ENCODE data around the gene PTH1R.

The PTH1R gene

DNA sequence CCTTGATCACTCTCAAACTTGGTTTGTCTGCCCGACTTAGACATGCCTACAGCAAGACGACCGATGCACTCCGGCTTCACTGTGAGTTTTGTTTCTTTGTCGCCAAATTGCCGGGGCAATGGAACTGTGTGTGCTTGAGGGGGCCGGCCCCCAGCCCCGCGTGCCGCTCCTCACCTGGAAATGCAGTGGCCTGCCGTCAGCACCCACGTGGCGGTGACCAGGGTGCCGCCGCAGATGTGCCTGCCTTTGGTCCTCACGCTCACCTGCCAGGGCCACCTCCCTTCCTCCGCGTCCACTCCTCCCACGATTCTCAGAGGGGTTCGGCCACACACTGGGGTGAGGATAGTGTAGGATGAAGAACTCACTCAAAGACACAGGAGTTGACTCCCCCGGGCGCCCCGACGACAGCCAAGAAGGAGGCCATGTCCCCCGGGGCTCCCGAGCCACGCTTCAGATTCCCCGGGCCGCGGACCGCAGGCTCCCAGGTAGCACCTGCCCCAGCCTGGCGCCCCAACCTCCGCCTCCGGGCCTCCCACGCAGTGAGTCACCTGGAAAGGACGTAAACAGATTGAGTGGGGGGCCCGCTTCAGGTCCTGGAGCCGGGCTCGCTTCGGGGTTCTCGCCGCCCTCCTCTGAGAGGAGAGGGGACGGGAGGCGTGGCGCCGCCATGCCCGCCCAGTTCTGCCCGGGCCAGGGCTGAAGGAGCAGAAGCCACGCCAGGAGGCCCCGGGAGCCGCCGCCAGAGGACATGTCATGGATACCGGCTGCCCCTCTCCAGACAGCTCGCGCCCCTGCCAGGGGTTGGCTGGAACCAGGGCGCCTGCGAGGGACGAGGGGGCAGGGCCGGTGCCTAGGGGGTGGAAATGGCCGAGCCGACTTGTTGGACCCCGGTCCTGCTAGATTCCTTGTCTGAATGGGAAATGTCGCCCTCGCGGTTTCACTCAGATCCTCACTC is 43.9 kb upstream of the PTH1R start:
- H3K27me3 Mint-ChIP-seq (ENCODE audit: low read depth, poor library complexity) = peaks cover 12% of the 10 kb centered on the region
- H3K9me3 Mint-ChIP-seq = peaks cover 24% of the 10 kb centered on the region
- no peaks in the 10 kb centered on the region for H3K4me1 Mint-ChIP-seq
- H3K27ac Mint-ChIP-seq = no peak overlapping the region
- no peak for DNase-seq
- TF ChIP-seq, protein P1, sequence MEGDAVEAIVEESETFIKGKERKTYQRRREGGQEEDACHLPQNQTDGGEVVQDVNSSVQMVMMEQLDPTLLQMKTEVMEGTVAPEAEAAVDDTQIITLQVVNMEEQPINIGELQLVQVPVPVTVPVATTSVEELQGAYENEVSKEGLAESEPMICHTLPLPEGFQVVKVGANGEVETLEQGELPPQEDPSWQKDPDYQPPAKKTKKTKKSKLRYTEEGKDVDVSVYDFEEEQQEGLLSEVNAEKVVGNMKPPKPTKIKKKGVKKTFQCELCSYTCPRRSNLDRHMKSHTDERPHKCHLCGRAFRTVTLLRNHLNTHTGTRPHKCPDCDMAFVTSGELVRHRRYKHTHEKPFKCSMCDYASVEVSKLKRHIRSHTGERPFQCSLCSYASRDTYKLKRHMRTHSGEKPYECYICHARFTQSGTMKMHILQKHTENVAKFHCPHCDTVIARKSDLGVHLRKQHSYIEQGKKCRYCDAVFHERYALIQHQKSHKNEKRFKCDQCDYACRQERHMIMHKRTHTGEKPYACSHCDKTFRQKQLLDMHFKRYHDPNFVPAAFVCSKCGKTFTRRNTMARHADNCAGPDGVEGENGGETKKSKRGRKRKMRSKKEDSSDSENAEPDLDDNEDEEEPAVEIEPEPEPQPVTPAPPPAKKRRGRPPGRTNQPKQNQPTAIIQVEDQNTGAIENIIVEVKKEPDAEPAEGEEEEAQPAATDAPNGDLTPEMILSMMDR (IDR thresholded peaks at IDR 0.05) = no peak
- no peaks in the 10 kb centered on the region for H3K36me3 Mint-ChIP-seq (ENCODE audit: low read depth)
- H3K4me3 Mint-ChIP-seq = no peak overlapping the region

DNA sequence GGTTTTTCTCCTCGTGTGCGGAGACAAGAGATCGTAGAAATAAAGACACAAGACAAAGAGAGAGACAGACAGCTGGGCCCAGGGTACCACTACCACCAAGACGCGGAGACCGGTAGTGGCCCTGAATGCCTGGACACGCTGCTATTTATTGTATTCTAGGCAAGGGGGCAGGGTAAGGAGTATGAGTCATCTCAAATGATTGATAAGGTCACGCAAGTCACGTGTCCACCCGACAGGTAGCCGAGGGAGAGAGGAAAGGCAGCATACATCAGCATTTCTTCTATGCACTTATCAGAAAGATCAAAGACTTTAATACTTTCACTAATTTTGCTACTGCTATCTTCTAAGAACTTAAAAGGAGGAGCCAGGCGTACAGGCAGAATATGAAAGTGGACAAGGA is 42.5 kb upstream of the PTH1R start:
- TF ChIP-seq, protein P1 (IDR thresholded peaks at IDR 0.05) = no peak
- peaks cover 6% of the 10 kb centered on the region for H3K36me3 Mint-ChIP-seq (ENCODE audit: low read depth)
- peaks cover 12% of the 10 kb centered on the region for H3K27me3 Mint-ChIP-seq (ENCODE audit: low read depth, poor library complexity)
- H3K4me1 Mint-ChIP-seq = no peaks in the 10 kb centered on the region
- no peak overlapping the region for H3K27ac Mint-ChIP-seq
- peaks cover 35% of the 10 kb centered on the region for H3K9me3 Mint-ChIP-seq
- DNase-seq = no peak
- H3K4me3 Mint-ChIP-seq = no peak overlapping the region

DNA sequence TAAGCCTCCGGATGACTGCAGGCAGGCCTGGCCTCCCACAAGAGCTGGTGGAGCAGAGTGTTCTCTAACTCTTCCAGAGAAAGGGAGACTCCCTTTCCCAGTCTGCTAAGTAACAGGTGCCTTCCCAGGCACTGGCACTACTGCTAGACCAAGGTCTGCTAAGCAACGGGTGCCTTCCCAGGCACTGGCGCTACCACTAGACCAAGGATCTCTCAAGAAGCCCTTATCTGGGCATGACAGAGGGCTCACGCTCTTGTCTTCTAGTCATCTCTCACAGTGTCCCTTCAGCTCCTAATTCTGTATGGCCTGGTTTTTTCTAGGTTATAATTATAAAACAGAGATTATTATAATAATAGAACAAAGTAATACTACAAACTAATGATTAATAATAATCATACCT is 42.0 kb upstream of the PTH1R start:
- Mint-ChIP-seq H3K27me3 (ENCODE audit: low read depth, poor library complexity) (peaks cover 12% of the 10 kb centered on the region), H3K27ac (no peak overlapping the region), H3K4me1 (no peaks in the 10 kb centered on the region), H3K9me3 (peaks cover 39% of the 10 kb centered on the region), H3K36me3 (ENCODE audit: low read depth) (peaks cover 9% of the 10 kb centered on the region), H3K4me3 (no peak overlapping the region)
- no peak for DNase-seq
- TF ChIP-seq, protein P1 (IDR thresholded peaks at IDR 0.05) = no peak

DNA sequence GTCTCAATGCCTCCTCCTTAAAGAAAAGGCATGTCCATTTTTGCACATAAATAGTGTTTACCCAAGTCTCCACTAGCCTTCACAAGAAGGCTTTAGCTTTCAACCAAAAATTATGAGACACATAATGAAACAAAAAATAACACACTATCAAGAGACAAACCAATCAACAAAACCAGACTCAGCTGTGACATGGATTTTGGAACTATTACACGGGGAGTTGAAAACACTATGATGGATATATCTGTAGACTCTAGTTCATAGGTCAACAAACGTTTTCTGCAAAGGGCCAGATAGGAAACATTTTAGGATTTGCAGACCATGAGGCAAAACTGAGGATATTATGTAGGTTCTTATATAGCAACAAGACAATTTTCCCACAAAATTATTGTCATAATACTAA is 39.2 kb upstream of the PTH1R start:
- no peak overlapping the region for H3K27ac Mint-ChIP-seq
- H3K4me3 Mint-ChIP-seq = no peak overlapping the region
- TF ChIP-seq, protein P1 (IDR thresholded peaks at IDR 0.05) = no peak
- DNase-seq = no peak
- no peaks in the 10 kb centered on the region for H3K4me1 Mint-ChIP-seq
- peaks cover 3% of the 10 kb centered on the region for H3K27me3 Mint-ChIP-seq (ENCODE audit: low read depth, poor library complexity)
- H3K36me3 Mint-ChIP-seq (ENCODE audit: low read depth) = peaks cover 24% of the 10 kb centered on the region
- H3K9me3 Mint-ChIP-seq = peaks cover 67% of the 10 kb centered on the region

DNA sequence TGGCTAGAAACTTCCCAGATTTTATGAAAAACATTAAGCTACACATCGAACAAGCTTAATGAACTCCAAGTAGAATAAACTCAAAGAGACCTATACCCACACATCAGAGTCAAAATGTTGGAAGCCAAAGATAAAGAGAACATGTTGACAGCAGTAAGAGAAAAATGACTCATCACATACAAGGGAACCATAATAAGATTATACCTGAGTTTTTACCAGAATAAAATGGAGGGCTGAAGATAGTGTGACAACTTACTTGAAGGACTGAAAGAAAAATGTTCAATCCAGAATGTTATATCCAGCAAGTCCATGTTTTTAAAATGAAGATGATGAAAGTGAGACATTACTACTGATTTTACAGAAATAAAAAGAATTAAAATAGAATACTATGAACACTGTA is 37.0 kb upstream of the PTH1R start:
- Mint-ChIP-seq H3K4me3 (no peak overlapping the region), H3K4me1 (peaks cover 12% of the 10 kb centered on the region), H3K27ac (no peak overlapping the region), H3K36me3 (ENCODE audit: low read depth) (peaks cover 29% of the 10 kb centered on the region), H3K9me3 (peaks cover 74% of the 10 kb centered on the region), H3K27me3 (ENCODE audit: low read depth, poor library complexity) (peaks cover 3% of the 10 kb centered on the region)
- no peak for DNase-seq
- TF ChIP-seq, protein P1 (IDR thresholded peaks at IDR 0.05) = no peak

DNA sequence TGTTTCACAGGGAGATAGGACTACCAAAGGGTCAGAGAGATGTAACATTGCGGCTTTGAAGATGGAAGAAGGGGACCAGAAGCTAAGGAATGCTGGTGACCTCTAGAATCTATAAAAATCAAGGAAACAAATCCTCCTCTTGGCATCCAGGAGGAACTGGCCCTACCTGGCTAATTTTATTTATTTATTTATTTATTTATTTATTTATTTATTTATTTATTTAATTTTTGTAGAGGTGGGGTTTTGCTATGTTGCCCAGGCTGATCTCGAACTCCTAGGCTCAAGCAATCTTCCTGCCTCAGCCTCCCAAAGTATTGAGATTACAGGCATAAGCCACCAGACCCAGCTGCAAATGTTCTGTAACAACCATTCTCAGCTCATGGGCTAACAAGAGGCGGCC is 34.0 kb upstream of the PTH1R start:
- Mint-ChIP-seq H3K9me3 (peaks cover 54% of the 10 kb centered on the region), H3K27ac (no peak overlapping the region)

More for the DNA sequence above, 34.0 kb upstream of the PTH1R start:
- H3K36me3 Mint-ChIP-seq (ENCODE audit: low read depth) = peaks cover 29% of the 10 kb centered on the region
- no peak overlapping the region for H3K4me3 Mint-ChIP-seq
- H3K27me3 Mint-ChIP-seq (ENCODE audit: low read depth, poor library complexity) = no peaks in the 10 kb centered on the region
- peaks cover 25% of the 10 kb centered on the region for H3K4me1 Mint-ChIP-seq
- TF ChIP-seq, protein P1 (IDR thresholded peaks at IDR 0.05) = no peak
- DNase-seq = no peak
